GM18951 (cell line): Measurements from ENCODE around the gene KIF20B.

Experiments used
- POLR2A ChIP-seq: IDR thresholded peaks from 4 replicates; pipeline ENCODE4 v1.6.1; 2011; ENCODE audit warnings: mild to moderate bottlenecking; ENCODE audit not compliant: insufficient read length, insufficient read depth; ENCODE audit errors: extremely low read depth
- in situ Hi-C: fragments of 300-500 bp; cut with MboI; formaldehyde crosslinking; loops from one replicate; pipeline ENCODE4 v1.12.0; 2022; ENCODE audit warnings: low sequenced_read_pairs, mixed read lengths, inconsistent platforms; ENCODE audit not compliant: unreplicated experiment

KIF20B gene

GRCh38 chr10:89665302-89665701, 36.1 kb upstream of the KIF20B start:
- TF ChIP-seq POLR2A: no peak
- in situ Hi-C loops: no loop called here

DNA sequence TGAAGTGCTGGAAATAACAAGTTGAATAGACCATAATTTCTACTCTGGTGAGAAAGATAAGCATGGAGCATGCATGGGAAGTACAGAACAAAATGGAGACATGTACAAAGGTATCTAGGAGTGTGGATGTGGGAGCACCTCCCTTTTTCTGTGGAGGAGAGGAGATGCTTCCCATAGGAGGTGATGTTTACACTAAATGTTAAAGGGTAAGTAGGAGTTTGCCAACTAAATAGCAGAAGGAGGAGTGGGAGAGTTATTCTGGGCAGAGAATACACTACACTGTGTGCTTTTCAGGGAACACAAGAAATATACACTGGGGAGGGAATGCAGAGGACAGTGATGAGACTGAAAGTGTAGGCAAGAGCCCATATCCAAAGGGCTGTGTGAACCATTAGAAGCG, 35.3 kb upstream of the KIF20B start:
- TF ChIP-seq POLR2A: no peak
- in situ Hi-C loops: no loop called here

GRCh38 chr10:89668386-89669071, 32.9 kb upstream of the KIF20B start:
- in situ Hi-C loops: no loop called here
- TF ChIP-seq POLR2A: no peak

DNA sequence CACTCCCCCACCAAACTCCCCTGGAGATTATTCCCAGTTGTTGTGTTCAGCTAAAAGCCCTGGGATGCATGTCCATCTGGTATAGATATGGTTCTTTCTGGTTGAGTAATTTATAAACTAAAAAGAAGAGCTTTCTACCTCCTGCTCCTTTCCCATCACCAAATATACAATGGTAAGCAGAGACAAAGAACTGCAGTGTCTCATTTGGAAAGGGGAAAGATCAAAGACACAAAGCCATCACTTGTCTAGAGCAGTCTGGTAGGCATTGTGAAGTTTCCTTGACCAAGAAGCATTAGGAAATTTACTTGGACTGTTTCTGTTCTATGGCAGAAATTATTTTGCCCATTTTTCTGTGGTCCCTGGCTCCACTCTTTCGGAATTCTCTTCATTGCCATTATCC, 31.4 kb upstream of the KIF20B start:
- no peak for TF ChIP-seq POLR2A
- in situ Hi-C loops: no loop called here

- in situ Hi-C loops: no loop called here
These were observed 30.5 kb upstream of the KIF20B start for GRCh38 chr10:89670926-89671325.

DNA sequence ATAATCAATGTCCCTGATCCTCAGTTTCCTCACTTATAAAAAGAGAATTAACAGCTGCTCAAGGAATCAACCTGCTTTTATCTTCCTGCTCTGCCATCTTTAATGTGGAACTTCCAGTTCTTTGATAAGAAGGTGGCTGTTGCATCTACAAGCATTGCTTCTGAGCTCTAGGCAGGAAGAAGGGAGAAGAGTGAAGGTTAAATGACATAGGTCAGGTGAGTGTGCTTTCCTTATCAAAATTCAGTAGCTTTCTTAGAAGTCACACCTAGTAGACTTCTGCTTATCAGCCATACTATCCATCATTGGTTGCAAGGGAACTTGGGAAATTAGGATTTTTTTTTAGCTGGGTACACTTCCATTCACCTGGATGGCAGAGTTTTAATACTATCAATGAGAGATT, 24.0 kb upstream of the KIF20B start:
- in situ Hi-C loops: no loop called here

More at GRCh38 chr10:89670926-89671325, 30.5 kb upstream of the KIF20B start:
- TF ChIP-seq POLR2A: no peak

DNA sequence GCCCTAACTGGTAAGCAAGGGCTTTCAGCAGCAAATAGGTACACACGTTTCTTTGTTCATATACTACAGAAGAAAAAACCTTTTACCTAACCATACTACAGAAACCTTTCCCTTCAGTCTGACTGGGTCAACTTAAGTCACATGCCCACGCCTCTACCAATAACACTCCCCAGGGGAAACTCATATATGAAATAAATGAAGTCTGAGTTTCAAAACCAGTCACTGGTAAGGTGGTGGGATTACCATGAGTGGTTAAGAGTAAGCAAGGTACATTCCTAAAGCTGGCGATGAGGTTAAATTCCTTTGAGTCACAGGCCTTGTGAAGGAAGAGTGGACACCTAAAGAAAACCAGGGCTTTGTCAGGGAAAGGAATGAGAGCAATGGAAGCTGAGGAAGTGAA, 21.4 kb upstream of the KIF20B start:
- in situ Hi-C loops: no loop called here
- TF ChIP-seq POLR2A: no peak

More for the DNA sequence above, 24.0 kb upstream of the KIF20B start:
- no peak for TF ChIP-seq POLR2A

DNA sequence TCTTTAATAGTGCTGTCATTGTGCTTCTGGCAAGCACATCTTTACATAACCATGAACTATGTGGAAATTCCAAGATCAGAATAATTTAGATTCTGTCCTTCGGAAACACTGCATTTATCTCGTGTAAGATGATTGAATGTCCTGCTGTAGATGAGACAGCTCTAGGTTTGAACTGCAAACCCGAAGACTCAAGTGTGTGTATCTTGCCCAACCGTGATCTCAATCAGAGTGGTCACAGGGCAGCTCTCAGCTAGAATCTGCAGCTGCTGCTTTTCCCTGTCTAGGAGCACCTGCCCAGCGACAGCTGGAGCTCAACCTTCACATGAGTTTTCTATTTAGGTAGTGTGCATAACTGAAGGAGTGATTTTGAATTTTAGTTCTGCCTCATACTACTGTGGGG, 17.5 kb upstream of the KIF20B start:
- no peak for TF ChIP-seq POLR2A
- in situ Hi-C loops: no loop called here

GRCh38 chr10:89684604-89685003, 16.8 kb upstream of the KIF20B start:
- no peak for TF ChIP-seq POLR2A
- in situ Hi-C loops: no loop called here

DNA sequence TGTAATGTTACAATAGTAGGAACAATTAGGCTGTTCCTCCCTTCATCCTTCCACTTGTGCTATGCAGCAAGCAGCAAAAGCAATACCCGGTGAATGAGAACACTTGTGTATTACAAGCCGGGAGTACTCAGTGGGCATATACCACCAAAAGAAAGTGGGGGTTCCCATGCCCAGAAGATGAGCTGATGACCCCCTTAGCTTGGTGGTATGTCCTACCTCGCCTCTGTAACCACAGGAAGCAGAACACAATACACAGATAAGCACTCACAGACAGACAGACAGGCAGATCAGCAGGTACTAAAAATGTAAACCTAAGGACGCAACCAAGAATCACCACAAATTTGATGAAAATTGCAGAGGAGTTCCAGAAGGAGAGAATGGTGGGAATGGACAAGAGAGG, 15.5 kb upstream of the KIF20B start:
- in situ Hi-C loops: no loop called here
- TF ChIP-seq POLR2A: no peak

DNA sequence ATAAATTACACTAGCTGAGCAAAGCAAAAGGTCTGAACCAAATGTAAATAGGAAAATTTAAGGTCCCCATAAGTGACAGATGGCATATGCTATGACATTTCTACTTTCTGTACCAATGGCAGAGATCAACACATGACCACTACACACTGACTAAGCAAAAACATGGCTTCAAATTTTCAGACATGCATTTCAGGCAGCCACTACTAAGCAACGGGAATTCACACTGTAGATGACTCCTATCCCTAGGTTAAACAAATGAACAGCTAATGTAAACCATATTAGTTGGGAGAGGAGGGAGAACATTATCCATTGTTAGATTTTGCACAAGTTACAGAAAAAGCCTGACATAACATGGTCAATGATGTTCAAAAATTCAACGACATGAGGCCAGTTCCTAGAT, 11.4 kb upstream of the KIF20B start:
- no peak for TF ChIP-seq POLR2A
- in situ Hi-C loops: no loop called here

GRCh38 chr10:89692416-89692815, 9.0 kb upstream of the KIF20B start:
- in situ Hi-C loops: no loop called here

GRCh38 chr10:89693176-89693575, 8.2 kb upstream of the KIF20B start:
- no peak for TF ChIP-seq POLR2A
- in situ Hi-C loops: no loop called here

More at GRCh38 chr10:89692416-89692815, 9.0 kb upstream of the KIF20B start:
- TF ChIP-seq POLR2A: no peak

DNA sequence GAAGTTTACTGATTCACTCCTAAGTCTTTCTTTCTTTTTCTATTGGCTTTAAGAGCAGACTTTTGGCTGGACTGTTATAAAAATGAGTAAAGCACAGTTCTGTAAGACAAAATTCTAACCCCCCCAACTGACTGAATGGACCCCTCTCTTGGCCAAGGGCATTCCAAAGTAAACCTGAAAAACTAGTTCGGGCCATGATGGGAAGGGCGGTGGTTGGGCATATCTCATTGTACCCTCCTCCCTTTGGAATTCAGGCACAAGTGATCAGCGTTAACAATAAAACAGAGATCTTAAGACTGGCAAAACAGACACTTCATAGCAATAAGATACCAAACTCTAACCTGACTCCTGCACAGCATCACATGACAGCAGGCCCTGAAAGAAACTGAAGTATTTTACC, 6.1 kb upstream of the KIF20B start:
- in situ Hi-C loops: no loop called here
- TF ChIP-seq POLR2A: no peak

DNA sequence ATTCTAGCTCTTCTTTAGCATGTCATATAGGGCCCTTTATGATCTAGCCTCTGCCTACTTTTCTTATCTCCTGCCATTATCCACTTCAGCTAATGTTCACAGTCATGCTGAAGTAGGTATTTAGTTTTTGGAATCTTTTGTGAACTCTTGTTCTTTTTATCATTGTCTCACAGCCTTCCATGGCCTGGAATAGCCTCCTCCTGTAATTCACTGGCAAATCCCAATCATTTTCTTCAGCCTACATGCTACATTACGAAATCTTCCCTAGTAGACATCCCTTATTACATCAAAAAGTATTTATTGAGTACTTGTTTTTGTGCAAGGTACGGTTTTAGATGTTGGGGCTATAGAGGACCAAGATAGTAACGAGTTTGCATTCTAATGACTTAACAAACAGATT, 3.4 kb upstream of the KIF20B start:
- in situ Hi-C loops: no loop called here
- no peak for TF ChIP-seq POLR2A
